ENCODE results near the gene ATF6B. TPM values are rescaled to one million over a fixed set of nuclear protein-coding genes. Genes with fewer than 3 reads are reported as not detected.

ATF6B gene
- total and polyA plus RNA-seq, 2 of the 13 experiments (the other 11 are each of a cell fraction or from before 2014, with no cell fraction given) = 18.1 to 44.0 TPM

GRCh38 chr6:32118782-32119628 is 9.0 kb downstream of the ATF6B start (continued):
- TF ChIP-seq TBL1XR1 (IDR thresholded peaks at IDR 0.05; ENCODE audit: borderline replicate concordance, low read length, partially characterized antibody) (no peak), PRDM15 (CRISPR knock-in tag; IDR thresholded peaks at IDR 0.05) (no peak), ZBTB25 (CRISPR knock-in tag; IDR thresholded peaks at IDR 0.05) (peak; percentile 77; the same call in 1 of the 2 replicates), ZNF337 (CRISPR knock-in tag; IDR thresholded peaks at IDR 0.05; ENCODE audit: borderline replicate concordance, low read depth) (0 out of 2 replicates have a peak, but pooled peaks have one; percentile 31), REXO4 (CRISPR knock-in tag; IDR thresholded peaks at IDR 0.05; ENCODE audit: borderline replicate concordance) (no peak), ZBTB33 (CRISPR knock-in tag; IDR thresholded peaks at IDR 0.05) (peak; percentile 13; the same call in 1 of the 2 replicates), KDM5B (CRISPR knock-in tag; IDR thresholded peaks at IDR 0.05; ENCODE audit: borderline replicate concordance) (0 out of 2 replicates have a peak, but pooled peaks have one; percentile 35), HDAC1 (CRISPR knock-in tag; IDR thresholded peaks at IDR 0.05) (peak; percentile 58; the same call in 1 of the 2 replicates), SAP130 (CRISPR knock-in tag; IDR thresholded peaks at IDR 0.05; ENCODE audit: low read depth) (peak; percentile 86), MYPOP (CRISPR knock-in tag; IDR thresholded peaks at IDR 0.05) (peak; percentile 57; the same call in 1 of the 2 replicates)
- TF ChIP-seq, protein P1, sequence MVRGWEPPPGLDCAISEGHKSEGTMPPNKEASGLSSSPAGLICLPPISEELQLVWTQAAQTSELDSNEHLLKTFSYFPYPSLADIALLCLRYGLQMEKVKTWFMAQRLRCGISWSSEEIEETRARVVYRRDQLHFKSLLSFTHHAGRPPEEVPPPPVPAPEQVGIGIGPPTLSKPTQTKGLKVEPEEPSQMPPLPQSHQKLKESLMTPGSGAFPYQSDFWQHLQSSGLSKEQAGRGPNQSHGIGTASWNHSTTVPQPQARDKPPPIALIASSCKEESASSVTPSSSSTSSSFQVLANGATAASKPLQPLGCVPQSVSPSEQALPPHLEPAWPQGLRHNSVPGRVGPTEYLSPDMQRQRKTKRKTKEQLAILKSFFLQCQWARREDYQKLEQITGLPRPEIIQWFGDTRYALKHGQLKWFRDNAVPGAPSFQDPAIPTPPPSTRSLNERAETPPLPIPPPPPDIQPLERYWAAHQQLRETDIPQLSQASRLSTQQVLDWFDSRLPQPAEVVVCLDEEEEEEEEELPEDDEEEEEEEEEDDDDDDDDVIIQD (CRISPR knock-in tag; IDR thresholded peaks at IDR 0.05; ENCODE audit: low read depth) = peak; percentile 61; the same call in 1 of the 2 replicates
- TF ChIP-seq, protein P2, sequence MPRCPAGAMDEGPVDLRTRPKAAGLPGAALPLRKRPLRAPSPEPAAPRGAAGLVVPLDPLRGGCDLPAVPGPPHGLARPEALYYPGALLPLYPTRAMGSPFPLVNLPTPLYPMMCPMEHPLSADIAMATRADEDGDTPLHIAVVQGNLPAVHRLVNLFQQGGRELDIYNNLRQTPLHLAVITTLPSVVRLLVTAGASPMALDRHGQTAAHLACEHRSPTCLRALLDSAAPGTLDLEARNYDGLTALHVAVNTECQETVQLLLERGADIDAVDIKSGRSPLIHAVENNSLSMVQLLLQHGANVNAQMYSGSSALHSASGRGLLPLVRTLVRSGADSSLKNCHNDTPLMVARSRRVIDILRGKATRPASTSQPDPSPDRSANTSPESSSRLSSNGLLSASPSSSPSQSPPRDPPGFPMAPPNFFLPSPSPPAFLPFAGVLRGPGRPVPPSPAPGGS (CRISPR knock-in tag; IDR thresholded peaks at IDR 0.05) = no peak
- TF ChIP-seq, protein P3, sequence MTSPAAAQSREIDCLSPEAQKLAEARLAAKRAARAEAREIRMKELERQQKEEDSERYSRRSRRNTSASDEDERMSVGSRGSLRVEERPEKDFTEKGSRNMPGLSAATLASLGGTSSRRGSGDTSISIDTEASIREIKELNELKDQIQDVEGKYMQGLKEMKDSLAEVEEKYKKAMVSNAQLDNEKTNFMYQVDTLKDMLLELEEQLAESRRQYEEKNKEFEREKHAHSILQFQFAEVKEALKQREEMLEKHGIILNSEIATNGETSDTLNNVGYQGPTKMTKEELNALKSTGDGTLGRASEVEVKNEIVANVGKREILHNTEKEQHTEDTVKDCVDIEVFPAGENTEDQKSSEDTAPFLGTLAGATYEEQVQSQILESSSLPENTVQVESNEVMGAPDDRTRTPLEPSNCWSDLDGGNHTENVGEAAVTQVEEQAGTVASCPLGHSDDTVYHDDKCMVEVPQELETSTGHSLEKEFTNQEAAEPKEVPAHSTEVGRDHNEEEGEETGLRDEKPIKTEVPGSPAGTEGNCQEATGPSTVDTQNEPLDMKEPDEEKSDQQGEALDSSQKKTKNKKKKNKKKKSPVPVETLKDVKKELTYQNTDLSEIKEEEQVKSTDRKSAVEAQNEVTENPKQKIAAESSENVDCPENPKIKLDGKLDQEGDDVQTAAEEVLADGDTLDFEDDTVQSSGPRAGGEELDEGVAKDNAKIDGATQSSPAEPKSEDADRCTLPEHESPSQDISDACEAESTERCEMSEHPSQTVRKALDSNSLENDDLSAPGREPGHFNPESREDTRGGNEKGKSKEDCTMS (CRISPR knock-in tag; conservative IDR thresholded peaks at IDR 0.05) = no peak

Data from HepG2 (cell line).